GM12878 (cell line): ENCODE data around the gene NRP1. TPM values are rescaled to one million over a fixed set of nuclear protein-coding genes. Genes with fewer than 3 reads are reported as not detected.

Experiments
- ATAC-seq: fragments of 200-7000 bp; cut with Tn5 transposase; 3 replicates; pipeline ENCODE4 v1.9.1; 2020; ENCODE audit warnings: mild to moderate bottlenecking, moderate library complexity
- BruUV-seq: library from RNA; stranded (reverse); fragments of 400-500 nt; replicated peaks from 2 replicates; lab custom pipeline; 2021; lab: Mats Ljungman, UMichigan
- CTCF ChIA-PET: fragments of 300-600 bp; sonication (Branson Sonifier 250); formaldehyde crosslinking; extraction: SDS; loops from one replicate; lab custom pipeline; 2021; ENCODE audit warnings: inconsistent platforms; lab: Yijun Ruan, JAX
- POLR2A ChIA-PET: fragments of 350-600 bp; formaldehyde crosslinking; extraction: SDS; loops from one replicate; lab custom pipeline; 2021; ENCODE audit warnings: inconsistent platforms; lab: Charles Lee
- RAD21 ChIA-PET: fragments of 300-600 bp; sonication (Branson Sonifier 250); formaldehyde crosslinking; loops from one replicate; lab custom pipeline; 2023; ENCODE audit warnings: antibody characterized with exemption; ENCODE audit not compliant: unreplicated experiment; lab: Charles Lee
- SMC1A ChIA-PET: fragments of 300-600 bp; sonication (Branson Sonifier 250); formaldehyde crosslinking; loops from one replicate; lab custom pipeline; 2023; ENCODE audit not compliant: unreplicated experiment, uncharacterized antibody; lab: Charles Lee
- DNase-seq: peaks from one replicate; pipeline ENCODE4 v3.0.0-alpha.2; 2011; ENCODE audit warnings: low read depth, low spot score
- FAIRE-seq: peaks from 3 replicates; lab custom pipeline; 2011; peaks lifted over from hg19 to GRCh38; lab: Jason Lieb, UNC
- H2AFZ ChIP-seq: 2 replicates; pipeline ENCODE4 v1.6.0; 2011; ENCODE audit warnings: low read depth, low read length, control low read depth; ENCODE audit not compliant: control insufficient read depth
- H3K27ac ChIP-seq: 2 replicates; pipeline ENCODE4 v1.5.1; 2011; ENCODE audit warnings: control low read depth; ENCODE audit not compliant: control insufficient read depth, insufficient read depth
- H3K27me3 ChIP-seq, 2 experiments: replicated peaks in 1 of 2; 2 replicates each; pipeline versions ENCODE4 v1.6.0 to v1.6.1; 2011; ENCODE audit warnings: low read length in 1 of 2; ENCODE audit not compliant: control insufficient read depth in 2 of 2, insufficient read depth in 2 of 2
- H3K36me3 ChIP-seq, 2 experiments: 2 replicates each; pipeline ENCODE4 v1.5.1; 2011; ENCODE audit warnings: low read length in 1 of 2; ENCODE audit not compliant: control insufficient read depth in 2 of 2, insufficient read depth in 2 of 2
- H3K4me1 ChIP-seq: 2 replicates; pipeline ENCODE4 v1.6.1; 2011; ENCODE audit warnings: mild to moderate bottlenecking, low read length, moderate library complexity, mixed read lengths; ENCODE audit not compliant: control insufficient read depth, insufficient read depth
- H3K4me2 ChIP-seq: 2 replicates; pipeline ENCODE4 v1.6.0; 2011; ENCODE audit warnings: control low read depth; ENCODE audit not compliant: control insufficient read depth, insufficient read depth
- H3K4me3 ChIP-seq: fragments of 200-600 bp; sonication (generic); 2 replicates; pipeline ENCODE4 v1.5.1; 2016
- H3K79me2 ChIP-seq: 2 replicates; pipeline ENCODE4 v1.6.0; 2011; ENCODE audit warnings: low read length; ENCODE audit not compliant: control insufficient read depth, insufficient read depth
- H3K9ac ChIP-seq: 2 replicates; pipeline ENCODE4 v1.8.0; 2011; ENCODE audit warnings: low read length, control low read depth, mixed read lengths; ENCODE audit not compliant: control insufficient read depth, insufficient read depth
- H3K9me3 ChIP-seq: replicated peaks from 3 replicates; pipeline ENCODE4 v1.5.1; 2011; ENCODE audit warnings: mild to moderate bottlenecking, low read length; ENCODE audit not compliant: control insufficient read depth, insufficient read depth
- H4K20me1 ChIP-seq: 2 replicates; pipeline ENCODE4 v1.6.0; 2011; ENCODE audit not compliant: control insufficient read depth, insufficient read depth
- CBFB ChIP-seq: IDR thresholded peaks from 2 replicates; pipeline ENCODE4 v1.6.1; 2016; ENCODE audit warnings: antibody characterized with exemption, low read depth
- ELK1 ChIP-seq: IDR thresholded peaks from 2 replicates; pipeline ENCODE4 v1.6.1; 2012; ENCODE audit warnings: low read depth, low read length, improper control_type of control experiment
- IRF3 ChIP-seq: fragments of 450-650 bp; IDR thresholded peaks from 2 replicates; pipeline ENCODE4 v1.6.1; 2014; ENCODE audit warnings: mild to moderate bottlenecking
- RCOR1 ChIP-seq: conservative IDR thresholded peaks from 2 replicates; pipeline ENCODE4 v1.6.1; 2012; ENCODE audit warnings: low read depth, low read length, improper control_type of control experiment
- TAF1 ChIP-seq: IDR thresholded peaks from 2 replicates; pipeline ENCODE4 v1.6.1; 2011; ENCODE audit warnings: mild to moderate bottlenecking, low read depth, low read length, borderline replicate concordance
- TARDBP ChIP-seq: IDR thresholded peaks from 2 replicates; pipeline ENCODE4 v1.6.1; 2016; ENCODE audit warnings: borderline replicate concordance
- USF1 ChIP-seq: IDR thresholded peaks from 2 replicates; pipeline ENCODE4 v1.6.1; 2011; ENCODE audit warnings: borderline replicate concordance, low read depth, mild to moderate bottlenecking, moderate library complexity, mixed read lengths, low read length; ENCODE audit not compliant: insufficient read depth; ENCODE audit errors: extremely low read length
- ZNF592 ChIP-seq: fragments of 450-650 bp; IDR thresholded peaks from 2 replicates; pipeline ENCODE4 v1.6.1; 2017; ENCODE audit warnings: mild to moderate bottlenecking, moderate library complexity
- WGBS: methylation state at CpG from one replicate; pipeline ENCODE4 v1.1.6; 2016; ENCODE audit warnings: low lambda C conversion rate; ENCODE audit not compliant: insufficient replicate concordance, insufficient coverage; ENCODE audit errors: missing lambda C conversion rate; 5-methylcytosine and 5-hydroxymethylcytosine counted together
- in situ Hi-C: fragments of 300-500 bp; cut with MboI; formaldehyde crosslinking; loops from 9 replicates; pipeline ENCODE4 v1.14.3; 2018; ENCODE audit warnings: mixed read lengths
- intact Hi-C: fragments of 100-400 bp; cut with micrococcal nuclease; formaldehyde crosslinking; loops from one replicate; pipeline ENCODE4 v1.14.2; 2022; ENCODE audit not compliant: unreplicated experiment
- polyA plus RNA-seq, 11 experiments: library from polyadenylated mRNA; depleted of rRNA in 4 of 11; unstranded in 6 of 11; stranded (reverse) in 5 of 11; fragments of >200 nt; fragmentation: Nextera tagmentation in 4 of 11; fragmentation: Illumina TruSeq in 1 of 11; extraction: Ambion mirVana in 4 of 11; extraction: Trizol in 1 of 11; gene quantifications; 1 replicate in 1 of 11; 2 replicates in 10 of 11; pipeline versions ENCODE4 v1.2.1 to v1.2.3, GENCODE V29; 2011 to 2016; ENCODE audit warnings: inconsistent platforms in 2 of 11, missing spikeins in 2 of 11, low read depth in 1 of 11
- total RNA-seq, 4 experiments: library from RNA; depleted of rRNA in 3 of 4; stranded (reverse); fragments of >200 nt in 3 of 4; fragmentation: Illumina TruSeq in 1 of 4; extraction: Trizol in 1 of 4; gene quantifications; 2 replicates each; pipeline versions ENCODE4 v1.2.1 to v1.2.3, GENCODE V29; 2013 to 2021

NRP1 gene
- total and polyA plus RNA-seq, 10 of the 15 experiments (the other 5 are each of a cell fraction or from before 2014, with no cell fraction given), result 0.11 to 12.1 (median 0.52) TPM

GRCh38 chr10:33186150-33186549, 148.3 kb downstream of the NRP1 start (continued):
- no peak for TF ChIP-seq ZNF592
- no peak for TF ChIP-seq USF1
- TF ChIP-seq RCOR1, result no peak
- TF ChIP-seq CBFB, result no peak
- no peak for TF ChIP-seq TAF1

GRCh38 chr10:33183655-33184054, 150.8 kb downstream of the NRP1 start:
- TF ChIP-seq TARDBP (no peak), IRF3 (no peak), ELK1 (no peak)
- WGBS, result 95% methylated on average over 1 of the region's 1 CpG
- CTCF ChIA-PET, result interaction anchor here (3.0 kb wide), 1 partner anchor 9 kb away, joined by 14 read pairs; no protein-coding TSS in a partner anchor
- H2AFZ ChIP-seq, result no peak overlapping the region
- no peak overlapping the region for H3K4me3 ChIP-seq
- no peak overlapping the region for H3K4me2 ChIP-seq
- intact Hi-C loops, result no loop called here
- in situ Hi-C loops, result loop anchor here (25.0 kb wide), 1 partner anchor 1454 kb away; no protein-coding TSS in a partner anchor
- H3K27me3 ChIP-seq, result no peaks in the 10 kb centered on the region; a peak in 1 of 4 replicates
- ATAC-seq (no peak), DNase-seq (no peak), FAIRE-seq (no peak)
- no peaks in the 10 kb centered on the region for H4K20me1 ChIP-seq
- H3K27ac ChIP-seq, result no peak overlapping the region
- no peaks in the 10 kb centered on the region for H3K36me3 ChIP-seq
- no peaks in the 10 kb centered on the region for H3K4me1 ChIP-seq
- POLR2A ChIA-PET, result no interaction called here
- H3K9ac ChIP-seq, result no peak overlapping the region
- H3K79me2 ChIP-seq, result no peaks in the 10 kb centered on the region
- RAD21 ChIA-PET, result no interaction called here
- H3K9me3 ChIP-seq, result no peaks in the 10 kb centered on the region
- BruUV-seq, result no TSS peak
- SMC1A ChIA-PET, result no interaction called here
